Right atrium auricular region (tissue), 2 donors: ENCODE results near the gene CDC25B. TPM values are rescaled to one million over a fixed set of nuclear protein-coding genes. Genes with fewer than 3 reads are reported as not detected.
"Not testable (repeated sequence)": the region's sequence is repeated elsewhere in the genome, so short reads cannot be mapped to it uniquely, and the experiment has no call there.

Experiments used
- DNase-seq: peaks from one replicate; pipeline ENCODE4 v3.0.0-alpha.2; 2019; ENCODE audit warnings: low spot score
- H3K27ac ChIP-seq, 2 donors: fragments of 200-600 bp; sonication (generic); 1 replicate in 1 of 2; 2 replicates in 1 of 2; pipeline ENCODE4 v1.5.1; 2016 to 2019
- H3K27me3 ChIP-seq, 2 donors: fragments of 200-600 bp; sonication (generic); one replicate each; pipeline versions ENCODE4 v1.5.1 to v1.6.0; 2017 to 2019
- H3K36me3 ChIP-seq: fragments of 200-600 bp; sonication (generic); one replicate; pipeline ENCODE4 v1.5.1; 2016
- H3K4me1 ChIP-seq, 2 donors: fragments of 200-600 bp; sonication (generic); one replicate each; pipeline versions ENCODE4 v1.5.1 to v1.6.0; 2017 to 2019
- H3K4me3 ChIP-seq, 2 donors: fragments of 200-600 bp; sonication (generic); 1 replicate in 1 of 2; 2 replicates in 1 of 2; pipeline ENCODE4 v1.5.1; 2017 to 2019; ENCODE audit warnings: mild to moderate bottlenecking in 1 of 2, moderate library complexity in 1 of 2
- H3K9me3 ChIP-seq, 2 donors: fragments of 200-600 bp; sonication (generic); one replicate each; pipeline ENCODE4 v1.5.1; 2019
- CTCF ChIP-seq, 2 donors: fragments of 200-600 bp; sonication (generic); IDR thresholded peaks; one replicate each; pipeline ENCODE4 v1.5.1; 2019; ENCODE audit warnings: antibody characterized with exemption in 2 of 2
- total RNA-seq, 2 donors: library from RNA; depleted of rRNA; stranded (reverse); fragments of >200 nt; gene quantifications; one replicate each; pipeline ENCODE4 v1.1.0, GENCODE V29; 2016

CDC25B gene
- total RNA-seq, 2 donors from 2014 or later = 10.4 to 11.4 TPM

- Histone ChIP-seq H3K4me3 (peak overlapping the region; percentile 45 to 64), H3K36me3 (peaks cover 6% of the 10 kb centered on the region), H3K27me3 (no peaks in the 10 kb centered on the region), H3K27ac (peak overlapping the region; percentile 74 to 87), H3K4me1 (peaks cover 0 to 45% of the 10 kb centered on the region in 2 donors), H3K9me3 (no peaks in the 10 kb centered on the region)
- DNase-seq = no peak
- no peak for TF ChIP-seq CTCF (IDR thresholded peaks at IDR 0.05)
Observed at GRCh38 chr20:3785240-3786125, 10.6 kb upstream of the CDC25B start.

GRCh38 chr20:3786126-3786484 is 10.0 kb upstream of the CDC25B start:
- Histone ChIP-seq H3K4me1 (peaks cover 0 to 40% of the 10 kb centered on the region in 2 donors), H3K9me3 (no peaks in the 10 kb centered on the region), H3K27ac (peak overlapping the region; percentile 74 to 87), H3K4me3 (peak overlapping the region; percentile 45 to 64), H3K36me3 (peaks cover 6% of the 10 kb centered on the region), H3K27me3 (no peaks in the 10 kb centered on the region)
- DNase-seq = no peak
- no peak for TF ChIP-seq CTCF (IDR thresholded peaks at IDR 0.05)

GRCh38 chr20:3786665-3787323 is 9.3 kb upstream of the CDC25B start, which contains the start of gene CENPB:
Gene CENPB (minus strand): TSS chr20:3786740. CDS start chr20:3786483, 257 bp downstream.
- peaks cover 6% of the 10 kb centered on the region for H3K36me3 ChIP-seq
- DNase-seq = peak; percentile 93
- H3K4me3 ChIP-seq = peak within 1 kb of the TSS; percentile 45 to 64
- peaks cover 0 to 36% of the 10 kb centered on the region in 2 donors for H3K4me1 ChIP-seq
- no peaks in the 10 kb centered on the region for H3K9me3 ChIP-seq
- no peaks in the 10 kb centered on the region for H3K27me3 ChIP-seq
- peak within 1 kb of the TSS; percentile 74 to 87 for H3K27ac ChIP-seq
- peak; percentile 88 to 93 for TF ChIP-seq CTCF (IDR thresholded peaks at IDR 0.05)

- H3K36me3 ChIP-seq = peaks cover 6% of the 10 kb centered on the region
- DNase-seq = no peak
- no peak for TF ChIP-seq CTCF (IDR thresholded peaks at IDR 0.05)
- no peaks in the 10 kb centered on the region for H3K9me3 ChIP-seq
- H3K27me3 ChIP-seq = no peaks in the 10 kb centered on the region
- peak overlapping the region in 1 of 2 donors; percentile 39 for H3K4me3 ChIP-seq
- peaks cover 0 to 36% of the 10 kb centered on the region in 2 donors for H3K4me1 ChIP-seq
- peak overlapping the region in 1 of 2 donors; percentile 29 for H3K27ac ChIP-seq
Observed at GRCh38 chr20:3787324-3788014, 8.6 kb upstream of the CDC25B start.

GRCh38 chr20:3788685-3789155 is 7.4 kb upstream of the CDC25B start:
- DNase-seq = no peak
- Histone ChIP-seq H3K36me3 (peaks cover 6% of the 10 kb centered on the region), H3K4me3 (no peak overlapping the region), H3K4me1 (peaks cover 0 to 30% of the 10 kb centered on the region in 2 donors), H3K27ac (no peak overlapping the region), H3K27me3 (no peaks in the 10 kb centered on the region), H3K9me3 (no peaks in the 10 kb centered on the region)
- no peak for TF ChIP-seq CTCF (IDR thresholded peaks at IDR 0.05)

GRCh38 chr20:3789201-3789600 is 6.9 kb upstream of the CDC25B start:
- peaks cover 0 to 25% of the 10 kb centered on the region in 2 donors for H3K4me1 ChIP-seq
- H3K36me3 ChIP-seq, H3K27ac ChIP-seq, H3K4me3 ChIP-seq, H3K9me3 ChIP-seq, DNase-seq, H3K27me3 ChIP-seq: not testable (repeated sequence)

GRCh38 chr20:3794168-3794567 is 1.9 kb upstream of the CDC25B start:
- not testable (repeated sequence) for H3K36me3 ChIP-seq, H3K4me3 ChIP-seq, DNase-seq, H3K9me3 ChIP-seq, H3K27ac ChIP-seq, H3K27me3 ChIP-seq
- H3K4me1 ChIP-seq = peaks cover 0 to 36% of the 10 kb centered on the region in 2 donors
